ENCODE measurements around the gene SLC9A9. TPM values are rescaled to one million over a fixed set of nuclear protein-coding genes. Genes with fewer than 3 reads are reported as not detected.

The SLC9A9 gene
- total RNA-seq (10 to 100 TPM in 4 of 5 donors, under 1 TPM in 1; 0.58 to 29.7 (median 20.4) TPM), polyA plus RNA-seq (1 to 10 TPM; 3.1 to 9.8 (median 7.0) TPM)
- long read RNA-seq, donor 1: 0 reads
- long read RNA-seq, donor 2: 0 reads
- long read RNA-seq, donor 3, partial matches to known transcripts: 0 of 2 reads
- long read RNA-seq, donor 3, other reads (novel, unspliced or antisense): 0 of 2 reads
- long read RNA-seq, donor 4: 0 reads
- long read RNA-seq, donor 5, partial matches to known transcripts: 0 of 3 reads
- long read RNA-seq, donor 5, other reads (novel, unspliced or antisense): 0 of 3 reads
- long read RNA-seq, donor 6: 0 reads
- long read RNA-seq, donor 7, partial matches to known transcripts: 0 of 3 reads
- long read RNA-seq, donor 7, other reads (novel, unspliced or antisense): 0 of 3 reads
- long read RNA-seq, donor 8, partial matches to known transcripts: 0 of 4 reads
- long read RNA-seq, donor 8, other reads (novel, unspliced or antisense): 0 of 4 reads
- long read RNA-seq, donor 9, partial matches to known transcripts: 7 of 8 reads
- long read RNA-seq, donor 9, other reads (novel, unspliced or antisense): 0 of 8 reads
- long read RNA-seq, donor 10: 0 reads

GRCh38 chr3:143847787-143848631 lies at the start of gene SLC9A9:
Gene SLC9A9, minus strand, starts transcription at chr3:143848468. Its CDS starts 146 bp downstream, at chr3:143848322.
- WGBS, 5 donors: 2 to 7% (median 5%) methylated on average over 15 of the region's 15 CpGs
- TF ChIP-seq CTCF (IDR thresholded peaks at IDR 0.05): no peak
- TF ChIP-seq POLR2AphosphoS5 (IDR thresholded peaks at IDR 0.05): peak in 2 of 3 donors; percentile 24 to 30
- no peak for TF ChIP-seq EP300 (IDR thresholded peaks at IDR 0.05)
- no peak for TF ChIP-seq POLR2A (IDR thresholded peaks at IDR 0.05)
- peak within 1 kb of the TSS; percentile 44 to 58 (median 54) for H3K4me3 ChIP-seq
- intact Hi-C loops (cut with DNase I; ENCODE audit: low total_unique reads): no loop called here
- H3K36me3 ChIP-seq: no peaks in the 10 kb centered on the region
- peak within 1 kb of the TSS in 4 of 5 donors; percentile 34 to 70 (median 63) for H3K27ac ChIP-seq
- peak; percentile 27 to 69 for DNase-seq
- H3K9me3 ChIP-seq: no peaks in the 10 kb centered on the region
- no peaks in the 10 kb centered on the region for H3K27me3 ChIP-seq
- peaks cover 0 to 35% (median 11%) of the 10 kb centered on the region in 4 donors for H3K4me1 ChIP-seq

GRCh38 chr3:143897576-143898295 lies 49.5 kb upstream of the SLC9A9 start:
- H3K4me1 ChIP-seq: peaks cover 0 to 12% (median 9%) of the 10 kb centered on the region in 4 donors
- H3K27me3 ChIP-seq: no peaks in the 10 kb centered on the region
- WGBS, 5 donors: 19 to 37% (median 23%) methylated on average over 7 of the region's 7 CpGs
- H3K36me3 ChIP-seq: no peaks in the 10 kb centered on the region
- H3K9me3 ChIP-seq: no peaks in the 10 kb centered on the region
- no peak overlapping the region for H3K4me3 ChIP-seq
- H3K27ac ChIP-seq: no peak overlapping the region
- TF ChIP-seq CTCF (IDR thresholded peaks at IDR 0.05): no peak
- peak in 1 of 2 donors; percentile 75 for DNase-seq
- intact Hi-C loops (cut with DNase I; ENCODE audit: low total_unique reads): no loop called here

GRCh38 chr3:143896486-143896885 lies 48.2 kb upstream of the SLC9A9 start:
- Histone ChIP-seq H3K9me3 (no peaks in the 10 kb centered on the region), H3K36me3 (no peaks in the 10 kb centered on the region), H3K27me3 (no peaks in the 10 kb centered on the region), H3K4me1 (peaks cover 0 to 12% (median 9%) of the 10 kb centered on the region in 4 donors), H3K4me3 (no peak overlapping the region), H3K27ac (no peak overlapping the region)
- intact Hi-C loops (cut with DNase I; ENCODE audit: low total_unique reads): no loop called here
- 87 to 90% (median 88%) methylated on average over 4 of the region's 4 CpGs for WGBS, 5 donors
- TF ChIP-seq POLR2AphosphoS5 (IDR thresholded peaks at IDR 0.05) (no peak), EP300 (IDR thresholded peaks at IDR 0.05) (no peak), POLR2A (IDR thresholded peaks at IDR 0.05) (no peak), CTCF (IDR thresholded peaks at IDR 0.05) (no peak)
- no peak for DNase-seq

GRCh38 chr3:143895805-143896204 lies 47.5 kb upstream of the SLC9A9 start:
- Histone ChIP-seq H3K4me1 (peaks cover 0 to 12% (median 9%) of the 10 kb centered on the region in 4 donors), H3K27me3 (no peaks in the 10 kb centered on the region), H3K36me3 (no peaks in the 10 kb centered on the region), H3K4me3 (no peak overlapping the region), H3K9me3 (no peaks in the 10 kb centered on the region), H3K27ac (no peak overlapping the region)
- TF ChIP-seq EP300 (IDR thresholded peaks at IDR 0.05): no peak
- no peak for TF ChIP-seq CTCF (IDR thresholded peaks at IDR 0.05)
- no peak for TF ChIP-seq POLR2A (IDR thresholded peaks at IDR 0.05)
- no peak for TF ChIP-seq POLR2AphosphoS5 (IDR thresholded peaks at IDR 0.05)
- DNase-seq: no peak
- intact Hi-C loops (cut with DNase I; ENCODE audit: low total_unique reads): no loop called here
- WGBS, 5 donors: 76 to 94% (median 90%) methylated on average over 1 of the region's 1 CpG
